Muscle layer of duodenum (tissue), 2 donors: ENCODE results near the gene TMTC2.
A peak's percentile ranks its signal among the peaks of the same experiment; 100 is the strongest.

Experiments used
- H3K27ac ChIP-seq: one replicate; pipeline ENCODE4 v1.7.0; 2013; ENCODE audit warnings: mild to moderate bottlenecking, low read length
- H3K27me3 ChIP-seq: one replicate; pipeline ENCODE4 v1.7.0; 2013; ENCODE audit warnings: low read depth, mild to moderate bottlenecking, control low read depth, low read length
- H3K36me3 ChIP-seq, 2 donors: one replicate each; pipeline ENCODE4 v1.7.0; 2013; ENCODE audit warnings: low read length in 2 of 2, control low read depth in 1 of 2, mild to moderate bottlenecking in 1 of 2; ENCODE audit not compliant: insufficient read depth in 2 of 2, control insufficient read depth in 1 of 2
- H3K4me1 ChIP-seq, 2 donors: one replicate each; pipeline ENCODE4 v1.7.0; 2013; ENCODE audit warnings: low read length in 2 of 2, mild to moderate bottlenecking in 2 of 2, control low read depth in 1 of 2, moderate library complexity in 1 of 2; ENCODE audit not compliant: insufficient read depth in 2 of 2, control insufficient read depth in 1 of 2
- H3K4me3 ChIP-seq, 2 donors: one replicate each; pipeline ENCODE4 v1.7.0; 2013; ENCODE audit warnings: low read length in 2 of 2, low read depth in 1 of 2, mild to moderate bottlenecking in 1 of 2
- H3K9me3 ChIP-seq, 2 donors: one replicate each; pipeline ENCODE4 v1.7.0; 2013; ENCODE audit warnings: low read length in 2 of 2, control low read depth in 1 of 2, mild to moderate bottlenecking in 1 of 2; ENCODE audit not compliant: control insufficient read depth in 1 of 2
- donor health status: healthy.

TMTC2 gene

DNA sequence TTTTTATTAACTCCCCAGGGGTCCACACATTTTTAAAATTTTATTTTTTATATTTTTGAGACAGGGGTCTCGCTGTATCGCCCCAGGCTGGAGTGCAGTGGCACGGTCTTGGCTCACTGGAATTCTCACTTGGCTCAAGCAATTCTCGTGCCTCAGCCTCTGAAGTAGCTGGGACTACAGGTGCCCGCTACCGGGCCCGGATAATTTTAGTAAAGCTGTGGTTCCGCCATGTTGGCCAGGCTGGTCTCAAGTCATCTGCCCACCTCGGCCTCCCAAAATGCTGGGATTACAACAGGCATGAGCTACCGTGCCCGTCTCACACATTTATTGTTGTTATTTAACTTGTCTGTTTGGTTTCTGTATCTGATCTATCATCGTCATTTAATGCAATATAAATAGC lies 307.4 kb downstream of the TMTC2 start:
- Histone ChIP-seq H3K4me1 (no peaks in the 10 kb centered on the region), H3K27me3 (no peaks in the 10 kb centered on the region), H3K9me3 (no peaks in the 10 kb centered on the region), H3K27ac (no peak overlapping the region), H3K36me3 (no peaks in the 10 kb centered on the region), H3K4me3 (no peak overlapping the region)

DNA sequence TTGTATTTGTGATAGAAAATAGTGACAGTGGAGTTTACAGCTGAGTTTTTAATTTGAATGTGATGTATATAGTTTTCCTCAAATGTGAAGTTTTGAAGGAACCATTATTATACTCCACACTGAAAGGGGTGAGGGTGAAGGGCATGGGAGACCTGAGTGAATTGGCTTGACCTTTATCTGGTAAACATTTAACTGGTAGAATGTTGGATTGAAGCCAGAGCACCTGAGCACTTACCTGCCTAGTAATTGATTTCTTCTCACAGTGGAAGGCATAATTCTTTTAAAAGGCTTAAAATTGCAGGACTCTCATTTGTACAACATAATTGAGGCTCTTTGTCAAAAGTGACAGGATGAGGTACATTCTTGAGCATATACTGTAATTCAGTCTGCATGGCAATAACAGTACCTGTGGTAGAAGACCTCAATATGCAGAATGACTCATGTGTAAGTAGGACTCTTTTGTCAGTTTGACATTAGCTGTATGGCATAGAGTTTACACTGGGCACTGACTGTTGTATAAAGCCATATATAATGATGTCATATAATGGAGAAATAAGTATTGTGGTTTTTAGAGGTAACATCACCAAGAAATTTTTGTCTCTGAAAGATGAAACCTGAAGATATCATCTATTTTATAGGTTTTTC lies 309.6 kb downstream of the TMTC2 start:
- Histone ChIP-seq H3K27me3 (no peaks in the 10 kb centered on the region), H3K4me3 (no peak overlapping the region), H3K9me3 (no peaks in the 10 kb centered on the region), H3K4me1 (no peaks in the 10 kb centered on the region), H3K27ac (no peak overlapping the region), H3K36me3 (peaks cover 0 to 7% of the 10 kb centered on the region in 2 donors)

DNA sequence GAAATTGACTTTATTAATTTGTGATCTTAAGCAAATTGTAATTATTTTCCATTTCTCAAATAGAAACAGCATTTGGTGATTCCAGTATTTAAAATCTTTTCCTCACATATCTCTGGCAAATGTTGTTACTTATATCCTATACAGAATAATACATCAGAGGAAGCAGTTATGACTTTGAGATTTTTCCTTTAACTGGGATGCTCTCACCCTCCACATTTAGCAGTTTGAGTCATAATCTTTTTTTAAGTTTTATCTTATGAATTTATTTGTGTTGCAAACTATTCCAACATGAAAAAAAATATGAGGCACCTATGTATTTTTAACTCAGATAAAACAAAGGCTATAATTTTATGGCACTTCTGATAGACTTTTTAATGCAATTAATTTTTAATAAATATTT lies 311.8 kb downstream of the TMTC2 start:
- Histone ChIP-seq H3K27ac (no peak overlapping the region), H3K9me3 (no peaks in the 10 kb centered on the region)

DNA sequence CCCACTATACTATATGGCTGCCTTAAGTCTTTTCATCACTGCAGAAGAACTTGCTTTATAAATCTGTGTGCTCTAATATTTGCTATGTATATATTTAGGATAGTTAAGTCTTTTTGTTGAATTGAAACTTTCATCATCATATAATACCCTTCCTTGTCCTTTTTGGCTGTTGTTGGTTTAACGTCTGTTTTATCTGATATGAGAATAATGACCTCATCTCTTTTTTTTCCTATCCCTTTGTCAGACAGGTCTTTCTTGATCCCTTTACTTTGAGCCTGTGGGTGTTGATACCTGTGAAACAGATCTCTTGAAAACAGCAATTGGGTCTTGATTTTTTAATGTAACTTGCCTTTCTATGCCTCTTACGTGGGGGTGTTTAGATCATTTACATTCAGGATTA lies 316.3 kb downstream of the TMTC2 start:
- H3K9me3 ChIP-seq = no peaks in the 10 kb centered on the region

More for the DNA sequence above, 311.8 kb downstream of the TMTC2 start:
- H3K27me3 ChIP-seq = no peaks in the 10 kb centered on the region
- no peaks in the 10 kb centered on the region for H3K4me1 ChIP-seq
- H3K4me3 ChIP-seq = no peak overlapping the region
- peaks cover 0 to 7% of the 10 kb centered on the region in 2 donors for H3K36me3 ChIP-seq

DNA sequence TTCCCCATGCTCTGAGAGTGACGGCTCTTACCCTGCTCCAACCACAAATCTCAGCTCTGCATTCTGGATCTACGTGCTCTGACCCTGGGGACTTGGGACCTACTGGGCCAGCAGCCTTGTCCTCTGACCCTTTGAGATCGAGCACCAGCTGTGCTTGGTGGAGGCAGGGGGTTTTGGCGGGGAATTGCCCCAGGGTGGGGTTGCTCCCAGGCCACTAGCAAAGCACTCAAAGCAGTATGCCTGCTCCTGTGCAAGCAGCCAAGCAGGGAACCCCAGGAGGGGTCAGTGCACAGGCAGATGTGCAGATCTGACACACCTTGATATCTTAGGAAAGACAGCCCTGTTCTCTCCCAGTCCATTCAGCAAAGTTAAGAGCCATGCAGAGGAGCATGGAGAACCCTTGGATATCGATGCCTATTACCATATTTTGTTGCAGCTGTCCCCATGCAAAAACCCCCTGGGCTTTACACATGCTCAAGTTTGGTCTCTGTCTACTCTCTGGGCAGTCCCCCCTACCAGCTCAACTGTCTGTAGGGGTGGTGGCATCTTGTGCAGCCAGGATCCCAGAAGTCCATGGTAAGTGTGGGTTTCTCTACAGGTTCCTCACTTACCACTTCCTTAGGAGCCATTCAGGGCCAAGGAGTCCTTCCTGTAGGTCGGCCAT lies 319.0 kb downstream of the TMTC2 start:
- no peak overlapping the region for H3K27ac ChIP-seq
- no peaks in the 10 kb centered on the region for H3K27me3 ChIP-seq
- peaks cover 5 to 9% of the 10 kb centered on the region in 2 donors for H3K9me3 ChIP-seq
- H3K4me1 ChIP-seq = no peaks in the 10 kb centered on the region
- H3K4me3 ChIP-seq = no peak overlapping the region
- peaks cover 0 to 28% of the 10 kb centered on the region in 2 donors for H3K36me3 ChIP-seq

More for the DNA sequence above, 316.3 kb downstream of the TMTC2 start:
- Histone ChIP-seq H3K4me1 (no peaks in the 10 kb centered on the region), H3K36me3 (peaks cover 0 to 14% of the 10 kb centered on the region in 2 donors), H3K4me3 (no peak overlapping the region), H3K27ac (no peak overlapping the region), H3K27me3 (no peaks in the 10 kb centered on the region)

DNA sequence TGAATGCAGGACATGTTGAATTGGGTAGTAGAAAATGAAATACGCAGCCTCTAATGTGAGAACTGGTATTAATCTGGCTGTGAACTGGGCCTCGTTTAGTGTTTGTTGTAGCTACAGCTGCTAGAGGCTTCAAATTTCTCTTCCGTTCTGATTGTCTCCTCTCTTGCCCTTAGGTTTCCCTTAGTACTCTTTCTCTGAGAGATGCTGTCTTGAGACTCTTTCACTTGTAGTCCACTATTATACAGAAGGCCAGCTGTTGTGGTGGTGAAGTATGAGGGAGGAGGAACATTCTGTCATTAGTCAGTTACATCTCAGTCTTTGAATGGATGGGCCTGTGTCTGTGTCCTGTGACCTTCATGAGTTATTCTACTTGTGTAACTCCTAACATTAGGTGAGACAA lies 322.0 kb downstream of the TMTC2 start:
- H3K36me3 ChIP-seq = peaks cover 0 to 25% of the 10 kb centered on the region in 2 donors
- no peaks in the 10 kb centered on the region for H3K27me3 ChIP-seq
- peaks cover 5 to 9% of the 10 kb centered on the region in 2 donors for H3K9me3 ChIP-seq
- no peaks in the 10 kb centered on the region for H3K4me1 ChIP-seq
- H3K27ac ChIP-seq = no peak overlapping the region
- H3K4me3 ChIP-seq = no peak overlapping the region

DNA sequence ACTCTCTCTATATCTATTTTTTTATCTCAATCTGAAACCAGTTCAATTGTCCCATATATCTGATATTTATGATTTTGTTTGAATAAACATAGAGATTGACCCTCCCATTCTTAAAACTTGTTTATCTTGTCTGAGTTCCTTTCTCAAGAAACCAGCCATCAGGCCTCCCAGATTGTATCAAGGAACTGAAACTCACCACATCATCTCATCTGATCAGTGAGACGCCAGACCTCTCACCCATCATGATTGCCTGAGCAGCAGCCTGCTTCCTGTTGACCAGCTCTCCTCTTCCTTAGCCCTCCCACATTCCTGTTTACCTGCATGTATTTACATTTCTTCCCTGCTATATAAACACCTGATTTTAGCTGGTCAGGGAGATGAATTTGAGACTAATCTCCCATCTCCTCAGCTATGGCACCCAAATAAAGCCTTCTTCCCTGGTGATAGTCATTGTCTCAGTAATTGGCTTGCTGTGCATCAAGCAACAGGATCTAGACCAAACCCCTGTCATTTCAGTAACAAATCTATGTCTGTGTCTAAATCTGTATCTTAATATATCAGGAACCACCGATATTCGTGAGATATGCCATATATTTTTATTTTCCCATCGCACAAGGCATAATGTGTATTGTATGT lies 323.6 kb downstream of the TMTC2 start:
- Histone ChIP-seq H3K27me3 (no peaks in the 10 kb centered on the region), H3K4me1 (peaks cover 0 to under 1% of the 10 kb centered on the region in 2 donors), H3K27ac (no peak overlapping the region), H3K36me3 (peaks cover 0 to 25% of the 10 kb centered on the region in 2 donors), H3K9me3 (peaks cover 5 to 9% of the 10 kb centered on the region in 2 donors), H3K4me3 (no peak overlapping the region)

DNA sequence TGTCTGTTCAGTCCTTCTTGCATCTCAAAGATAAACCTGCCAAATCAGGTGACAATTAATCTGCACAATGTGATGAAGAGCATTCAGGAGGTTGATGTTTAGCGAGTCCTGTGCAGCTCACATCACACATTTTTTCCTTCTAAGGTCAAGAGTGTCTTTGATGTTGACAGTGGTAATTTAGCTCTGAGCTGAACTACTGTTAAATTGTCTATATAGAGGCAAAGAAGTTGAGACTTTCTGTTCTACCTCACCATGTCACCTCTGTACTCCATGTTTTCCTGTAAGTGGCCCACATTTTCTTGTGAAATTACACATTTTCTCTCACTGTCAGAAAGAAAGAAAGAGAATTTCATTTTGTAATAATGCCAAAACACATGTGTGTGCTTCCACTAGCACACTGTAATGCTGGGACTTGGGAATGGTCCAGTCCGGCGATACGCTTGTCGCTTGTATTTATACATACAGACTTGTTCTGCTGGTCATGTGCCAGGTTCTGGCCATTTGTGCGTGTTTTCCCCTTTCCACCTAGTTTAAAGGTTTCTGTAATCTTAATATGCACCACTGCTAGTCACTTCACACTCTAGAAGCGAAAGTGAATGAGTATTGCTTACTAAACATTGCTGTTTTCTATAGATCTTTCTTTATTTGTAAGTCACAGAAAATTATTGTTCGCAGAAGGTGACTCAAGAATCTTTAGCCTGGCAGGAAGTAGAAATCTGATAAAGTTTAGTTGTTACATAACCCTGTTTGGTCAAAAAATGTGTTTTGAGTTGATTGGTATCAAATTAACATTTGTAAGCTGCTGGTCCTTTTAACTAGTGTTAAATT lies 328.9 kb downstream of the TMTC2 start:
- Histone ChIP-seq H3K36me3 (no peaks in the 10 kb centered on the region), H3K27ac (peak overlapping the region; percentile 83), H3K4me1 (peaks cover 0 to 8% of the 10 kb centered on the region in 2 donors), H3K27me3 (no peaks in the 10 kb centered on the region), H3K9me3 (no peaks in the 10 kb centered on the region), H3K4me3 (peak overlapping the region; percentile 44 to 47)

DNA sequence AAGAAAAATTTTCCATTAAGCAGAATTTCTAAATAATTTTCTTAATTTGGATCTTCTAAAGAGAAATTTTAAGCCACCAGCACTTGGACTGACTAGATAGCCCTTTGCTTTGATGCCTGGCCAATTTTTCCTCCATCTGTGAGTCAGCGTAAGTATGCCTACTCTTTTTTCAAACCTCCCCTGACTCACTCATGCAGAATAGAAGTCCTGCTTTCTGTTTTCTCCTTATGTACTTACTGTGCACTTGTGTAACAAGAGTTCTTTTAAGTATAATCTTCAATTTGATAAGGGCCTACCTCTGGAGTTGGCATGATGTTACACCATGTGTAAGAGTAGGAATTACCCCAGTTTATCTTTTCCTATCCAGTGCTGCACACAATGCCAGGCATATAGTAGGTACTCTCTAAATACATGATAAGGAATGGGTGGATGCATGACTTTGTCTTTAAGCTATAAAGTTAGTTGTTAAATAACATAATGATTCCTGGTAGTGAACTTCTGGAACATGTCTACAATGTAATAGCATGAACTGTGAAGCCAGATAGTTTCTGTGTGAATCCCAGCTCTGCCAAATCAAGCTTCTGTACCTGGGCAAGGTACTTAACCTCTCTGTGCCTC lies 329.6 kb downstream of the TMTC2 start:
- Histone ChIP-seq H3K4me3 (peak overlapping the region in 1 of 2 donors; percentile 44), H3K36me3 (no peaks in the 10 kb centered on the region), H3K4me1 (peaks cover 0 to 8% of the 10 kb centered on the region in 2 donors), H3K27me3 (no peaks in the 10 kb centered on the region), H3K27ac (peak overlapping the region; percentile 83), H3K9me3 (no peaks in the 10 kb centered on the region)

DNA sequence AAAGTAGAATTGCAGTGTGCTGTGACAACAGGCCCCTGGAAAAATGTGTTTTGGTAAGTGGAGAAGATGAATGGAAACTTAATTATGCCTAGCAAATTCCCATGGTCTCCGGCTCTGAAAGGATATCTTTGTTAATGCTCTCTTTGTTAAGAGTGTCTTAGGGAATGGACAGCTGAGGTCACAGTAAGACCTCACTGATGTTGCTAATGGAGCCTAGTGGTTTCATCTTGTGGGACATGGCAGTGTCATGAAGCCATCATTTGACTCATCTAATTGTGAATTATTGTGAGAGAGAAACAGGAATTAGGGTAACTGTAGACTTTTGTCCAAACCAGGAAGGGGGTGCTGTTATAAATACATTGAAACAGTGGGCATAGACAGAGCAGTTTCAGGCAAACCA lies 330.3 kb downstream of the TMTC2 start:
- no peaks in the 10 kb centered on the region for H3K27me3 ChIP-seq
- H3K4me3 ChIP-seq = no peak overlapping the region
- H3K9me3 ChIP-seq = no peaks in the 10 kb centered on the region
- H3K27ac ChIP-seq = peak overlapping the region; percentile 83
- peaks cover 0 to 8% of the 10 kb centered on the region in 2 donors for H3K4me1 ChIP-seq
- H3K36me3 ChIP-seq = peaks cover 0 to 4% of the 10 kb centered on the region in 2 donors
